Brain pericyte (primary cell): Measurements from ENCODE around the gene MAP7.
"Not testable (repeated sequence)": the region's sequence is repeated elsewhere in the genome, so short reads cannot be mapped to it uniquely, and the experiment has no call there.

Experiments used
- DNase-seq: peaks from one replicate; pipeline ENCODE4 v3.0.0-alpha.2; 2012; ENCODE audit warnings: low read depth, low spot score

MAP7 gene

GRCh38 chr6:136421537-136422158, 128.6 kb downstream of the MAP7 start:
- no peak for DNase-seq

- no peak for DNase-seq
Measured at GRCh38 chr6:136420853-136421252, 129.4 kb downstream of the MAP7 start.

DNA sequence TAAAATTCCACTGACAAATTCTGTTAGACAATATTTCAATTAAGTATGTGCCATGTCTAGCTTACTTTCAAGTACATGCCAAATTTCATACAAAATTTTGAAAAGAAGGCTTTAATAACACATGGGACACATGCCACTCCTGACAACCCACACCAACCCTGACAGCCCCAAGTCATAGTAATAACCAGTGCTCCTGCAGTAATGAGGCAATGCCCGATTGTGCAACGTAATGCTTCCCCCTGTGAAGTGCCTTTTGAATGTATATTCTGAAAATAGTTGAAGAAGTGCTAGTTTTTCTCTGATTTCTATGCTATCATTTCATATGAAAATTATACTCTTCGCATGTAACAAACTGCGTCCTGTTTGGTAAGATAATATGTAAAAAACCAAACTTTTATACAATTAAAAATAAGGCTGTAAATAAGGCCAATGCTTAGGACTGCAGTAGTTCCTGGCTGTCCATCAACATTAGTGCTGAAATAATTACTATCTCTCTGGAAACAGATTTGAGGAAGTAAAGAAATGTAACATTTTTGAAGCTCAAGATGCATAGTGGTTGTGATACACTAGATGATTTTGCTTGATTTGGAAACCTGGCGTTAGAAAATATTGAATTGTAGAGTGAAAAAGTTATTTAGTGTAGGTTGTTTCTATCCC, 134.7 kb downstream of the MAP7 start:
- no peak for DNase-seq

DNA sequence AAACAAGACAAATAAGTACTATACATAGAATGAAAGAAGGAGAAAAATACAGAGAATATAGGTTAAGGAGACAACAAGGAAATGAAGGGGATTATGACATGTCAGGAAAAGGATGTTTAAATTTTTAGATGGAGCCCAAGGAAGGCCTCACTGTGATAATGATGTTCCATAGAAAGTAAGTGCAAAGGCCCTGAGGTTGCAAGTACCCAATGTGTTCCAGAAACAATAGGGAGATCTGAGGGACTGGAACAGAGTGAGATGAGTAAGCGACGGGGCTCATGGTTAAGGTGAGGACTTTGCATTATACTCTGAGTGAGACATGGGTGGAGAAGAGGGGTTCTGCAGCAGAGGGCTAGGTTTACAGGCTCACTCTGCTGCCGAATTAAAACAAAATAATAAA, 137.8 kb downstream of the MAP7 start:
- no peak for DNase-seq

DNA sequence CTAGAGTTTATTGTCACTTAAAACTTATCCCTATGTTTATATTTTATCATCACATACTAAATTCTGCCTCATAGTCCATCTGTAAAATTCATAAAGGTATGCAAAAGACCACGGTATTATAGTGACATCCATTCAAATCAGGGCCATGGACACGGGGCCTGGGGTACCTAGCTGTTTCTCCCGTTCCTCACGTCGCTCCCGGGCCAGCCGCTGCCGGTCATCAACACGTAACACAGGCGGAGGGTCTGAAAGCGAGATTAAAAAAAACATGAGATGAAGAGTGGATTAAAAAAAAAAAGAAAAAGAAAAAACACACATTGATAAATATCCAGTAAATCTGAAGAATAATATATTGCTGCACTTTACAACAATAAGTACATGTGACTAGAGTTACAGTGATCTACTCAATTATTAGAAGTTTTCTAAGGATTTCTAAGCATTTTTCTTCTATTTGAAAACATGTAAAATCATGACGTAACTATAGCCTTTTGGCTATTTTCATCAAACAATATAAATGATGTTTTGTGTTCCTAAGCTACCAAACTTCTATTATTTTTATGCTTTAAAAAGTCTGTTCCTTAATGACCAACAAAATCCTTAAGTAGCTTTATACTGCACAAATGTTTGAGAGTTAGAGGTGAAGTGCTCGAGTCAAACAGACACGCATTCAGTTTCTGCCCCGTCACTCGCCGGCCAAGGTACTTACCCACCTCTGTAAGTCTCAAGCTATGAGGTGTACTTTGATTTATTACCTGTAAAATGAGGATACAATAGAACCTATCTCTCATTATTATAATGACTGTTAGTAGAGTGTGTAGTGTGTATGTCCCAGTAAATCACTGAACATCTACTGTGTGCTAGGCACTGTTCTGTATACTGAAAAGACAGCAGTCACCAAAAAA, 138.5 kb downstream of the MAP7 start:
- no peak for DNase-seq

GRCh38 chr6:136411025-136411325, 139.2 kb downstream of the MAP7 start:
- no peak for DNase-seq

DNA sequence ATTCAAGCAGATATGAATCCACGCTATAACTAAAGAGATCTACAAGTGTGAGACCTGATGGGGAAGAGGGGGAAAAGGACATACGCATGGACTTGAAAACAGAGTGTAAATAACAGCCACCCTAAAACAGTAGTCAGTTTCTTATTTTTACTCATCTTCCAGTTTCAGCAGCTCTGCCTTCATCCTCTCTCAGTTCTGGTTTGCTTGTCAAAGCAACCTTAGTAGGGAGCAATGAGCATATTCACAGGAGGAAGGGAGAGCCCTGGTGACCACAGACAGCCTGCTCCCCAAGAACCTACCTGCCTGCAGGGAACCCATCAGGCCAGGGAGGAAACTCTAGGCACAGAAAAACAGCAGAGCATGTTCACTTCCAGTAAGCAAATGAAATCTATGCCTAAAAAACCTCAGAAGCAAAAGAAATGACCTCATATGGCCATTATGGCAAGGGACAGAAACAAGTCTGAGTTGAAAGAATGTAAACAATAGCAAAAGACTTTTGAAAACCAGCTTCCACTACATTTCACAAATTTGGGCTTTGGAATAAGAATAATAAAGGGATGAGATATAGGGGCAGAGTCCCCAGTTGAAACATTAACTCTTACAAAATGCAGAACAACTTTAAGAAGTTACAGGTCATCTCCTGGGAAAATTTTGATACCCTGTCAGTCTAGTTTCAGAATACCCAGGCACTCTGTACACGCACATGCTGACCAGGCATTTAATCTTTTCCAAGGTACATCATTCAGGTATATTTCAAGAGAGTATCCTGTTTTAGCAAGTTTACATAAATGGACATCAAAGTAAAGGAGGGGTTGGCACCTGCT, 139.8 kb downstream of the MAP7 start:
- DNase-seq = no peak

DNA sequence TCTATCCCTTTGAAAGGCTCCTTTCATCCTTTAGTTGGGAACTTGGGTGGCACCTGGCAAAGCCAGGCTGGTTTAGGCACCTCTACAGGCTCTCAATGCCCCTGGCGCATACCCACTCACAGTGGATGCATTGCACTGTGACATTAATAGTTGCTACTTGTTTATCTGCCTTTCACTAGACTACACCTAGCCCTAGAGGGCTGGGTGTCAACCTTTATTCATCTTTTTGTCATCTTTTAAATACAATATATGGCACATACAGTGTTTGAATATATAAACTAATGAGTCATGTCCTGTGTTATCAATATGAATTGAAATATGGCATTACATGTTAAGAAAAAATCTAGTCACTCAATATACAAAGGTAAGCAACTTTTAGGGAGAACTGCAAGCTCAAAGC, 140.6 kb downstream of the MAP7 start:
- DNase-seq = no peak

DNA sequence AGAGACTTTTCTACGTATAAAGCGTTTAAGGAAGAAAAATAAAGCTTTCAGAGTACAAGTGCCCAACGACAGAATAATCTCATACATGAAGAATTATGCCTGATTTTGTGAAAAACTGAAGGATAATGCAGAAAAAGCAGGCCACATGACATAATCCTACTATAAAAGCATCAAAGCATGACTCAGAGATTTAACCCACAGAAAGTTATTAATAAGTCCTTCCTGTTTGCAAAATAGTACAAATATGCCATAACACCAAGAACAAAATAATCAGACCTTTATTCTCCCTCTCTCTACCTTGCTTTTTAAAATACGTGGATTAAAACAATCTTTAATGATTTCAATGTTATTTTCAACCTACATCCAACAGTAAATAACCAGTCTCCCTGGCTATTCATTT, 142.0 kb downstream of the MAP7 start:
- DNase-seq = no peak

- no peak for DNase-seq
Measured at GRCh38 chr6:136405420-136406029, 144.7 kb downstream of the MAP7 start.

- no peak for DNase-seq
Measured at GRCh38 chr6:136404627-136405419, 145.4 kb downstream of the MAP7 start.

DNA sequence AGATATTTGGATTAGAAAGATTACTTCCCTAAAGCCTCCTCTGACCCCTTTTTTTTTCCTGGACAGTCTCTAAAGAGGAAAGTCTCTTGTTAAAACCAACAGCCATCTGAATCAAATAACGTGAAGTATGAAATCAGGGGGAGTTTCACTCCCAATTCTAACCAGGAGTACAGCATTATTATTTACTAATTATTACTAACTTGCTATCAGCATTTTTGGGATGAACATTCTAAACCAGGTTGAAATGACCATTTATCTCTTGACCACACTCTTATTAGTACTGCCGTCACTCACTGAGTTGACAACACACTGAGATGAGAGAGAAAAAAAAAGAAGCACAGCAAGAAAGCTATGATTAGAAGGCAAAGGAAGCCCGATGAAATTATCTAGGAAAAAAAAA, 146.2 kb downstream of the MAP7 start:
- DNase-seq = no peak

- no peak for DNase-seq
Measured at GRCh38 chr6:136403110-136403980, 146.9 kb downstream of the MAP7 start.

DNA sequence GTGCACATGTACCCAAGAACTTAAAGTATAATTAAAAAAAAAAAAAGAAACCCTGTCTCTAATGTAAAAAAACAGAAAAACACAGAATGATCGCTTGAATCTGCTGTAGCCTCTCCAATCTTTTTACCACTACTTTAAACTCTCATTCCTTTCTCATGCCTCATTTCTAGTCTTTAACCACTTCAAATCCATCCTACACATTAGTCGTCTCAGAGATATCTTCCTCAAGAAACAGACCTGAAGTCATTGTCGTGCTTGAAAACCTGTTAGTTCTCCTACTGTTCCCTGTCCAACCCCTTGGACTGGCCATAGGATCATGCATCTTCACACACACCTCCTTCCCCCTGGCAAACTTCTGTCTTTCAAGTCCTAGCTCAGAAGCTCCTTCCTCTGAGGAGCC, 148.5 kb downstream of the MAP7 start:
- DNase-seq = no peak

DNA sequence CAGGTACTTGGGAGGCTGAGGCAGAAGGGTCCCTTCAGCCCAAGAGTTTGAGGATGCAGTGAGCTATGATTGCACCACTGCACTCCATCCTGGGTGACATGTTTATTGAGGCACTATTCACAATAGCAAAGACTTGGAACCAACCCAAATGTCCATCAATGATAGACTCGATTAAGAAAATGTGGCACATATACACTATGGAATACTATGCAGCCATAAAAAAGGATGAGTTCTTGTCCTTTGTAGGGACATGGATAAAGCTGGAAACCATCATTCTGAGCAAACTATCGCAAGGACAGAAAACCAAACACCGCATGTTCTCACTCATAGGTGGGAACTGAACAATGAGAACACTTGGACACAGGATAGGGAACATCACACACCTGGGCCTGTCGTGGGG, 149.0 kb downstream of the MAP7 start:
- not testable (repeated sequence) for DNase-seq

DNA sequence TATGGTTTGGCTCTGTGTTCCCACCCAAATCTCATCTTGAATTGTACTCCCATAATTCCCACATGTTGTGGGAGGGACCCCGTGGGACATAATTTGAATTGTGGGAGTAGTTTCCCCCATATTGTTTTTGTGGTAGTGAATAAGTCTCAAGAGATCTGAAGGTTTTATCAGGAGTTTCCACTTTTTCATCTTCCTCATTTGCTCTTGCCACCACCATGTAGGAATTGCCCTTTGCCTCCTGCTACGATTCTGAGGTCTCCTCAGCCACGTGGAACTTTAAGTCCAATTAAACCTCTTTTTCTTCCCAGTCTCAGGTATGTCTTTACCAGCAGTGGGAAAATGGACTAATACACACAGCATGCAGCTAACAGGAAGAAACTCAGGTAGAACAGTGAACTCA, 151.8 kb downstream of the MAP7 start:
- DNase-seq = no peak

DNA sequence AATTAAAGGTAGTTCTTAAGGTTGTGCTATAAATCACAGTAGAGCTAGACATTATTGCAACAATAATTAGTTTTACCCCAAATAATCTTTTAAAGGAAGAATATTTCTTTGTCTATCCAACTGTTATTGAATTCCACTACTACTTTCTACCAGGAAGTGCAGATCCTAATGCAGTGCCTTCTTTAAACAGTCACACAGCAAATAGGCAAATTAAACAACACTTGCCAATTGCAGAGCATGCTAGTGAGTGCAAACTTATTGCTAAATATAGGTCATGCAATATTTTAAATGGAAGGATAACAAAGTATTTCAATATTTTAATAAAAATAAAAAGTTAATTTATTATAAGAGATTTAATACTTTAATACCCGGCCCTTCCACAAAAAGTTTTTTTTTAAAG, 153.3 kb downstream of the MAP7 start:
- no peak for DNase-seq

- DNase-seq = not testable (repeated sequence)
Measured at GRCh38 chr6:136390959-136391358, 159.3 kb downstream of the MAP7 start.

DNA sequence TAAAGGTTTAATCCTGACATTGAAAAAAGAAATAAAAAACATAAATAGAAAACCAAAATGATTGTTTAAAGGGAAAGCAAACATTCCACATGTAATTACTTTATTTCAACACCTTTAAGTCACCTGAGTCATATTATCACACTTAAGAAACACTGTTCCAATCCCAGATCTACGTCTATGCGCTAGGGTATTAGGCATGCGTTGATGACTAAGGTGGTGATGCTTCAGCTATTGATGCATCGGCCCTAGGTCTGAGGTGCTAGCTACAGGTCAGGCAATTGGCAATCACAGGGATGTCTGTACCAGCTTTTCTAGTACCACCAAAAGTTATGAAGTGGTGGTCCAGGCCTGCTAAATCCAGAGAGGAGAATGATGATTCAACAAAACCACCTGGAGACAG, 162.9 kb downstream of the MAP7 start:
- no peak for DNase-seq
